ENCODE data around the gene PTPRA. TPM values are rescaled to one million over a fixed set of nuclear protein-coding genes. Genes with fewer than 3 reads are reported as not detected.

The PTPRA gene
- total and polyA plus RNA-seq, 9 of the 15 experiments (the other 6 are each of a cell fraction or from before 2014, with no cell fraction given), result 3.4 to 80.5 (median 28.0) TPM

DNA sequence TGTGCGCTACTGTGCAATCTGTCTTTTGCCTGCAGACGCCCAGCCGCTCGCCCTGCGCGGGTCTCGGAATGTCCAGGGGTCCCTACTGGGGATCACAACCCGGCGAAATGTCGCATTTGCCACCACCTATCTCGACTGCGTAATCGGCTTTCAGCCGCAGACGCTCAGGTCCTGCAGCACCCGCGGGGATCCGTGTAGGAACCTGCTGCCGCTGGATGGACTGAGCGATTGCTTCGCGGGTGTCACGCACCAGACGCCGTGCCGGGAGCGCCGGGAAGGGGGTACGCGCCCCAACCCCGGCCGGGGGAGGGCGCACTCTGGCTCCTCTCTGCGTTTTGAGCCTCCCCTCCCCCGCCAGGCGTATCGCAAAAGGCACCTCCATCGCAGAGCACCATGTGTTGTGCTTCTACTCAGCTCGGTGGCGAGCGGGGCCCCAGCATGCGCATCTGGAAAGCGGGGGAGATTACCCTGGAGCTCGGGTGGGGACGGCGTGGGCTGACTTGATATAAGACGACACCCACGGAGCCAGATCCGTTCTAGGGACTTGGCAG lies 747 bp upstream of the PTPRA start (continued):
- TF ChIP-seq, protein P1, sequence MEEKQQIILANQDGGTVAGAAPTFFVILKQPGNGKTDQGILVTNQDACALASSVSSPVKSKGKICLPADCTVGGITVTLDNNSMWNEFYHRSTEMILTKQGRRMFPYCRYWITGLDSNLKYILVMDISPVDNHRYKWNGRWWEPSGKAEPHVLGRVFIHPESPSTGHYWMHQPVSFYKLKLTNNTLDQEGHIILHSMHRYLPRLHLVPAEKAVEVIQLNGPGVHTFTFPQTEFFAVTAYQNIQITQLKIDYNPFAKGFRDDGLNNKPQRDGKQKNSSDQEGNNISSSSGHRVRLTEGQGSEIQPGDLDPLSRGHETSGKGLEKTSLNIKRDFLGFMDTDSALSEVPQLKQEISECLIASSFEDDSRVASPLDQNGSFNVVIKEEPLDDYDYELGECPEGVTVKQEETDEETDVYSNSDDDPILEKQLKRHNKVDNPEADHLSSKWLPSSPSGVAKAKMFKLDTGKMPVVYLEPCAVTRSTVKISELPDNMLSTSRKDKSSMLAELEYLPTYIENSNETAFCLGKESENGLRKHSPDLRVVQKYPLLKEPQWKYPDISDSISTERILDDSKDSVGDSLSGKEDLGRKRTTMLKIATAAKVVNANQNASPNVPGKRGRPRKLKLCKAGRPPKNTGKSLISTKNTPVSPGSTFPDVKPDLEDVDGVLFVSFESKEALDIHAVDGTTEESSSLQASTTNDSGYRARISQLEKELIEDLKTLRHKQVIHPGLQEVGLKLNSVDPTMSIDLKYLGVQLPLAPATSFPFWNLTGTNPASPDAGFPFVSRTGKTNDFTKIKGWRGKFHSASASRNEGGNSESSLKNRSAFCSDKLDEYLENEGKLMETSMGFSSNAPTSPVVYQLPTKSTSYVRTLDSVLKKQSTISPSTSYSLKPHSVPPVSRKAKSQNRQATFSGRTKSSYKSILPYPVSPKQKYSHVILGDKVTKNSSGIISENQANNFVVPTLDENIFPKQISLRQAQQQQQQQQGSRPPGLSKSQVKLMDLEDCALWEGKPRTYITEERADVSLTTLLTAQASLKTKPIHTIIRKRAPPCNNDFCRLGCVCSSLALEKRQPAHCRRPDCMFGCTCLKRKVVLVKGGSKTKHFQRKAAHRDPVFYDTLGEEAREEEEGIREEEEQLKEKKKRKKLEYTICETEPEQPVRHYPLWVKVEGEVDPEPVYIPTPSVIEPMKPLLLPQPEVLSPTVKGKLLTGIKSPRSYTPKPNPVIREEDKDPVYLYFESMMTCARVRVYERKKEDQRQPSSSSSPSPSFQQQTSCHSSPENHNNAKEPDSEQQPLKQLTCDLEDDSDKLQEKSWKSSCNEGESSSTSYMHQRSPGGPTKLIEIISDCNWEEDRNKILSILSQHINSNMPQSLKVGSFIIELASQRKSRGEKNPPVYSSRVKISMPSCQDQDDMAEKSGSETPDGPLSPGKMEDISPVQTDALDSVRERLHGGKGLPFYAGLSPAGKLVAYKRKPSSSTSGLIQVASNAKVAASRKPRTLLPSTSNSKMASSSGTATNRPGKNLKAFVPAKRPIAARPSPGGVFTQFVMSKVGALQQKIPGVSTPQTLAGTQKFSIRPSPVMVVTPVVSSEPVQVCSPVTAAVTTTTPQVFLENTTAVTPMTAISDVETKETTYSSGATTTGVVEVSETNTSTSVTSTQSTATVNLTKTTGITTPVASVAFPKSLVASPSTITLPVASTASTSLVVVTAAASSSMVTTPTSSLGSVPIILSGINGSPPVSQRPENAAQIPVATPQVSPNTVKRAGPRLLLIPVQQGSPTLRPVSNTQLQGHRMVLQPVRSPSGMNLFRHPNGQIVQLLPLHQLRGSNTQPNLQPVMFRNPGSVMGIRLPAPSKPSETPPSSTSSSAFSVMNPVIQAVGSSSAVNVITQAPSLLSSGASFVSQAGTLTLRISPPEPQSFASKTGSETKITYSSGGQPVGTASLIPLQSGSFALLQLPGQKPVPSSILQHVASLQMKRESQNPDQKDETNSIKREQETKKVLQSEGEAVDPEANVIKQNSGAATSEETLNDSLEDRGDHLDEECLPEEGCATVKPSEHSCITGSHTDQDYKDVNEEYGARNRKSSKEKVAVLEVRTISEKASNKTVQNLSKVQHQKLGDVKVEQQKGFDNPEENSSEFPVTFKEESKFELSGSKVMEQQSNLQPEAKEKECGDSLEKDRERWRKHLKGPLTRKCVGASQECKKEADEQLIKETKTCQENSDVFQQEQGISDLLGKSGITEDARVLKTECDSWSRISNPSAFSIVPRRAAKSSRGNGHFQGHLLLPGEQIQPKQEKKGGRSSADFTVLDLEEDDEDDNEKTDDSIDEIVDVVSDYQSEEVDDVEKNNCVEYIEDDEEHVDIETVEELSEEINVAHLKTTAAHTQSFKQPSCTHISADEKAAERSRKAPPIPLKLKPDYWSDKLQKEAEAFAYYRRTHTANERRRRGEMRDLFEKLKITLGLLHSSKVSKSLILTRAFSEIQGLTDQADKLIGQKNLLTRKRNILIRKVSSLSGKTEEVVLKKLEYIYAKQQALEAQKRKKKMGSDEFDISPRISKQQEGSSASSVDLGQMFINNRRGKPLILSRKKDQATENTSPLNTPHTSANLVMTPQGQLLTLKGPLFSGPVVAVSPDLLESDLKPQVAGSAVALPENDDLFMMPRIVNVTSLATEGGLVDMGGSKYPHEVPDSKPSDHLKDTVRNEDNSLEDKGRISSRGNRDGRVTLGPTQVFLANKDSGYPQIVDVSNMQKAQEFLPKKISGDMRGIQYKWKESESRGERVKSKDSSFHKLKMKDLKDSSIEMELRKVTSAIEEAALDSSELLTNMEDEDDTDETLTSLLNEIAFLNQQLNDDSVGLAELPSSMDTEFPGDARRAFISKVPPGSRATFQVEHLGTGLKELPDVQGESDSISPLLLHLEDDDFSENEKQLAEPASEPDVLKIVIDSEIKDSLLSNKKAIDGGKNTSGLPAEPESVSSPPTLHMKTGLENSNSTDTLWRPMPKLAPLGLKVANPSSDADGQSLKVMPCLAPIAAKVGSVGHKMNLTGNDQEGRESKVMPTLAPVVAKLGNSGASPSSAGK (IDR thresholded peaks at IDR 0.05), result peak; percentile 93
- TF ChIP-seq TEAD4 (IDR thresholded peaks at IDR 0.05; ENCODE audit: low read length), result peak; percentile 63
- TF ChIP-seq TEAD4 (CRISPR knock-in tag; IDR thresholded peaks at IDR 0.05; ENCODE audit: borderline replicate concordance), result no peak
- TF ChIP-seq, protein P2, sequence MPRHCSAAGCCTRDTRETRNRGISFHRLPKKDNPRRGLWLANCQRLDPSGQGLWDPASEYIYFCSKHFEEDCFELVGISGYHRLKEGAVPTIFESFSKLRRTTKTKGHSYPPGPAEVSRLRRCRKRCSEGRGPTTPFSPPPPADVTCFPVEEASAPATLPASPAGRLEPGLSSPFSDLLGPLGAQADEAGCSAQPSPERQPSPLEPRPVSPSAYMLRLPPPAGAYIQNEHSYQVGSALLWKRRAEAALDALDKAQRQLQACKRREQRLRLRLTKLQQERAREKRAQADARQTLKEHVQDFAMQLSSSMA (CRISPR knock-in tag; IDR thresholded peaks at IDR 0.05), result no peak
- TF ChIP-seq, protein P3, sequence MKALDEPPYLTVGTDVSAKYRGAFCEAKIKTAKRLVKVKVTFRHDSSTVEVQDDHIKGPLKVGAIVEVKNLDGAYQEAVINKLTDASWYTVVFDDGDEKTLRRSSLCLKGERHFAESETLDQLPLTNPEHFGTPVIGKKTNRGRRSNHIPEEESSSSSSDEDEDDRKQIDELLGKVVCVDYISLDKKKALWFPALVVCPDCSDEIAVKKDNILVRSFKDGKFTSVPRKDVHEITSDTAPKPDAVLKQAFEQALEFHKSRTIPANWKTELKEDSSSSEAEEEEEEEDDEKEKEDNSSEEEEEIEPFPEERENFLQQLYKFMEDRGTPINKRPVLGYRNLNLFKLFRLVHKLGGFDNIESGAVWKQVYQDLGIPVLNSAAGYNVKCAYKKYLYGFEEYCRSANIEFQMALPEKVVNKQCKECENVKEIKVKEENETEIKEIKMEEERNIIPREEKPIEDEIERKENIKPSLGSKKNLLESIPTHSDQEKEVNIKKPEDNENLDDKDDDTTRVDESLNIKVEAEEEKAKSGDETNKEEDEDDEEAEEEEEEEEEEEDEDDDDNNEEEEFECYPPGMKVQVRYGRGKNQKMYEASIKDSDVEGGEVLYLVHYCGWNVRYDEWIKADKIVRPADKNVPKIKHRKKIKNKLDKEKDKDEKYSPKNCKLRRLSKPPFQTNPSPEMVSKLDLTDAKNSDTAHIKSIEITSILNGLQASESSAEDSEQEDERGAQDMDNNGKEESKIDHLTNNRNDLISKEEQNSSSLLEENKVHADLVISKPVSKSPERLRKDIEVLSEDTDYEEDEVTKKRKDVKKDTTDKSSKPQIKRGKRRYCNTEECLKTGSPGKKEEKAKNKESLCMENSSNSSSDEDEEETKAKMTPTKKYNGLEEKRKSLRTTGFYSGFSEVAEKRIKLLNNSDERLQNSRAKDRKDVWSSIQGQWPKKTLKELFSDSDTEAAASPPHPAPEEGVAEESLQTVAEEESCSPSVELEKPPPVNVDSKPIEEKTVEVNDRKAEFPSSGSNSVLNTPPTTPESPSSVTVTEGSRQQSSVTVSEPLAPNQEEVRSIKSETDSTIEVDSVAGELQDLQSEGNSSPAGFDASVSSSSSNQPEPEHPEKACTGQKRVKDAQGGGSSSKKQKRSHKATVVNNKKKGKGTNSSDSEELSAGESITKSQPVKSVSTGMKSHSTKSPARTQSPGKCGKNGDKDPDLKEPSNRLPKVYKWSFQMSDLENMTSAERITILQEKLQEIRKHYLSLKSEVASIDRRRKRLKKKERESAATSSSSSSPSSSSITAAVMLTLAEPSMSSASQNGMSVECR (CRISPR knock-in tag; IDR thresholded peaks at IDR 0.05), result peak; percentile 54; the same call in 1 of the 2 replicates
- TF ChIP-seq SMAD4 (CRISPR knock-in tag; conservative IDR thresholded peaks at IDR 0.05), result peak; percentile 53; the same call in 1 of the 2 replicates
- peak; percentile 60; the same call in 1 of the 2 replicates for TF ChIP-seq SP1 (CRISPR knock-in tag; IDR thresholded peaks at IDR 0.05)
- peak; percentile 59; the same call in 1 of the 2 replicates for TF ChIP-seq RB1 (IDR thresholded peaks at IDR 0.05; ENCODE audit: low read depth)
- TF ChIP-seq, protein P4, sequence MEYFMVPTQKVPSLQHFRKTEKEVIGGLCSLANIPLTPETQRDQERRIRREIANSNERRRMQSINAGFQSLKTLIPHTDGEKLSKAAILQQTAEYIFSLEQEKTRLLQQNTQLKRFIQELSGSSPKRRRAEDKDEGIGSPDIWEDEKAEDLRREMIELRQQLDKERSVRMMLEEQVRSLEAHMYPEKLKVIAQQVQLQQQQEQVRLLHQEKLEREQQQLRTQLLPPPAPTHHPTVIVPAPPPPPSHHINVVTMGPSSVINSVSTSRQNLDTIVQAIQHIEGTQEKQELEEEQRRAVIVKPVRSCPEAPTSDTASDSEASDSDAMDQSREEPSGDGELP (CRISPR knock-in tag; IDR thresholded peaks at IDR 0.05; ENCODE audit: borderline replicate concordance), result peak; percentile 80; the same call in 1 of the 2 replicates
- peak; percentile 57; the same call in 1 of the 2 replicates for TF ChIP-seq CHD2 (IDR thresholded peaks at IDR 0.05; ENCODE audit: low read depth, low read length)

Data from K562 (cell line).